ENCODE data around the gene WDR37. TPM values are rescaled to one million over a fixed set of nuclear protein-coding genes. Genes with fewer than 3 reads are reported as not detected.
A peak's percentile ranks its signal among the peaks of the same experiment; 100 is the strongest.
"Not testable (repeated sequence)": the region's sequence is repeated elsewhere in the genome, so short reads cannot be mapped to it uniquely, and the experiment has no call there.

WDR37 gene
- total RNA-seq, 1 donor from 2014 or later, result 12.5 TPM

GRCh38 chr10:1037098-1037497, 19.1 kb upstream of the WDR37 start:
- no peaks in the 10 kb centered on the region for H3K27me3 ChIP-seq (ENCODE audit: control insufficient read depth in 3 of 3, insufficient read depth in 3 of 3, low read length in 3 of 3)
- peaks cover 29 to 42% (median 42%) of the 10 kb centered on the region in 3 donors for H3K4me1 ChIP-seq (ENCODE audit: control insufficient read depth in 3 of 3, insufficient read depth in 3 of 3, low read length in 3 of 3)
- H3K36me3 ChIP-seq (ENCODE audit: control insufficient read depth in 3 of 3, insufficient read depth in 3 of 3, low read length in 3 of 3), result peaks cover 2 to 20% (median 7%) of the 10 kb centered on the region in 3 donors

GRCh38 chr10:1038769-1039168, 17.4 kb upstream of the WDR37 start:
- Histone ChIP-seq H3K4me1 (ENCODE audit: control insufficient read depth in 3 of 3, insufficient read depth in 3 of 3, low read length in 3 of 3) (peaks cover 35 to 45% (median 43%) of the 10 kb centered on the region in 3 donors), H3K36me3 (ENCODE audit: control insufficient read depth in 3 of 3, insufficient read depth in 3 of 3, low read length in 3 of 3) (peaks cover 7 to 29% (median 12%) of the 10 kb centered on the region in 3 donors)
- not testable (repeated sequence) for H3K27ac ChIP-seq (ENCODE audit: low read depth, low read length); H3K9ac ChIP-seq (ENCODE audit: low read depth in 1 of 3, low read length in 3 of 3); H3K9me3 ChIP-seq (ENCODE audit: control insufficient read depth in 3 of 3, low read length in 3 of 3); H3K4me3 ChIP-seq (ENCODE audit: low read length in 3 of 3); H3K27me3 ChIP-seq (ENCODE audit: control insufficient read depth in 3 of 3, insufficient read depth in 3 of 3, low read length in 3 of 3)

More at GRCh38 chr10:1037098-1037497, 19.1 kb upstream of the WDR37 start:
- H3K9ac ChIP-seq (ENCODE audit: low read depth in 1 of 3, low read length in 3 of 3), result no peak overlapping the region
- H3K27ac ChIP-seq (ENCODE audit: low read depth, low read length), result no peak overlapping the region
- no peak overlapping the region for H3K4me3 ChIP-seq (ENCODE audit: low read length in 3 of 3)
- no peaks in the 10 kb centered on the region for H3K9me3 ChIP-seq (ENCODE audit: control insufficient read depth in 3 of 3, low read length in 3 of 3)

GRCh38 chr10:1040133-1040532, 16.1 kb upstream of the WDR37 start:
- Histone ChIP-seq H3K4me3 (ENCODE audit: low read length in 3 of 3) (no peak overlapping the region), H3K27ac (ENCODE audit: low read depth, low read length) (no peak overlapping the region), H3K4me1 (ENCODE audit: control insufficient read depth in 3 of 3, insufficient read depth in 3 of 3, low read length in 3 of 3) (peaks cover 32 to 48% (median 46%) of the 10 kb centered on the region in 3 donors), H3K9ac (ENCODE audit: low read depth in 1 of 3, low read length in 3 of 3) (no peak overlapping the region), H3K9me3 (ENCODE audit: control insufficient read depth in 3 of 3, low read length in 3 of 3) (no peaks in the 10 kb centered on the region), H3K36me3 (ENCODE audit: control insufficient read depth in 3 of 3, insufficient read depth in 3 of 3, low read length in 3 of 3) (peaks cover 7 to 29% (median 12%) of the 10 kb centered on the region in 3 donors), H3K27me3 (ENCODE audit: control insufficient read depth in 3 of 3, insufficient read depth in 3 of 3, low read length in 3 of 3) (no peaks in the 10 kb centered on the region)

GRCh38 chr10:1041514-1041913, 14.7 kb upstream of the WDR37 start:
- Histone ChIP-seq H3K36me3 (ENCODE audit: control insufficient read depth in 3 of 3, insufficient read depth in 3 of 3, low read length in 3 of 3) (peaks cover 7 to 29% (median 12%) of the 10 kb centered on the region in 3 donors), H3K27ac (ENCODE audit: low read depth, low read length) (no peak overlapping the region), H3K9me3 (ENCODE audit: control insufficient read depth in 3 of 3, low read length in 3 of 3) (no peaks in the 10 kb centered on the region), H3K27me3 (ENCODE audit: control insufficient read depth in 3 of 3, insufficient read depth in 3 of 3, low read length in 3 of 3) (no peaks in the 10 kb centered on the region), H3K4me3 (ENCODE audit: low read length in 3 of 3) (no peak overlapping the region), H3K9ac (ENCODE audit: low read depth in 1 of 3, low read length in 3 of 3) (no peak overlapping the region), H3K4me1 (ENCODE audit: control insufficient read depth in 3 of 3, insufficient read depth in 3 of 3, low read length in 3 of 3) (peaks cover 20 to 45% (median 36%) of the 10 kb centered on the region in 3 donors)

- Histone ChIP-seq H3K27me3 (ENCODE audit: control insufficient read depth in 3 of 3, insufficient read depth in 3 of 3, low read length in 3 of 3) (no peaks in the 10 kb centered on the region), H3K4me3 (ENCODE audit: low read length in 3 of 3) (peak overlapping the region in 2 of 3 donors; percentile 0 to 1), H3K4me1 (ENCODE audit: control insufficient read depth in 3 of 3, insufficient read depth in 3 of 3, low read length in 3 of 3) (peaks cover 27 to 46% (median 33%) of the 10 kb centered on the region in 3 donors), H3K36me3 (ENCODE audit: control insufficient read depth in 3 of 3, insufficient read depth in 3 of 3, low read length in 3 of 3) (peaks cover 12 to 19% (median 14%) of the 10 kb centered on the region in 3 donors), H3K9ac (ENCODE audit: low read depth in 1 of 3, low read length in 3 of 3) (peak overlapping the region in 2 of 3 donors; percentile 63 to 64), H3K9me3 (ENCODE audit: control insufficient read depth in 3 of 3, low read length in 3 of 3) (no peaks in the 10 kb centered on the region), H3K27ac (ENCODE audit: low read depth, low read length) (peak overlapping the region; percentile 62)
Observed at GRCh38 chr10:1043532-1043995, 12.6 kb upstream of the WDR37 start.

GRCh38 chr10:1044146-1044545, 12.0 kb upstream of the WDR37 start:
- Histone ChIP-seq H3K27me3 (ENCODE audit: control insufficient read depth in 3 of 3, insufficient read depth in 3 of 3, low read length in 3 of 3) (no peaks in the 10 kb centered on the region), H3K36me3 (ENCODE audit: control insufficient read depth in 3 of 3, insufficient read depth in 3 of 3, low read length in 3 of 3) (peaks cover 12 to 19% (median 14%) of the 10 kb centered on the region in 3 donors), H3K9me3 (ENCODE audit: control insufficient read depth in 3 of 3, low read length in 3 of 3) (no peaks in the 10 kb centered on the region), H3K9ac (ENCODE audit: low read depth in 1 of 3, low read length in 3 of 3) (peak overlapping the region in 1 of 3 donors; percentile 1), H3K4me3 (ENCODE audit: low read length in 3 of 3) (peak overlapping the region in 1 of 3 donors; percentile 1), H3K4me1 (ENCODE audit: control insufficient read depth in 3 of 3, insufficient read depth in 3 of 3, low read length in 3 of 3) (peaks cover 27 to 43% (median 32%) of the 10 kb centered on the region in 3 donors), H3K27ac (ENCODE audit: low read depth, low read length) (peak overlapping the region; percentile 62)

- peak overlapping the region in 1 of 3 donors; percentile 22 for H3K4me3 ChIP-seq (ENCODE audit: low read length in 3 of 3)
- no peaks in the 10 kb centered on the region for H3K9me3 ChIP-seq (ENCODE audit: control insufficient read depth in 3 of 3, low read length in 3 of 3)
- H3K27ac ChIP-seq (ENCODE audit: low read depth, low read length), result peak overlapping the region; percentile 62
Observed at GRCh38 chr10:1044964-1045363, 11.2 kb upstream of the WDR37 start.

GRCh38 chr10:1045415-1045814, 10.8 kb upstream of the WDR37 start:
- Histone ChIP-seq H3K36me3 (ENCODE audit: control insufficient read depth in 3 of 3, insufficient read depth in 3 of 3, low read length in 3 of 3) (peaks cover 9 to 14% (median 10%) of the 10 kb centered on the region in 3 donors), H3K9me3 (ENCODE audit: control insufficient read depth in 3 of 3, low read length in 3 of 3) (no peaks in the 10 kb centered on the region), H3K27me3 (ENCODE audit: control insufficient read depth in 3 of 3, insufficient read depth in 3 of 3, low read length in 3 of 3) (no peaks in the 10 kb centered on the region), H3K4me1 (ENCODE audit: control insufficient read depth in 3 of 3, insufficient read depth in 3 of 3, low read length in 3 of 3) (peaks cover 31 to 46% (median 32%) of the 10 kb centered on the region in 3 donors), H3K9ac (ENCODE audit: low read depth in 1 of 3, low read length in 3 of 3) (peak overlapping the region in 1 of 3 donors; percentile 35), H3K4me3 (ENCODE audit: low read length in 3 of 3) (peak overlapping the region in 2 of 3 donors; percentile 30 to 55), H3K27ac (ENCODE audit: low read depth, low read length) (peak overlapping the region; percentile 62)

More at GRCh38 chr10:1044964-1045363, 11.2 kb upstream of the WDR37 start:
- peaks cover 27 to 43% (median 28%) of the 10 kb centered on the region in 3 donors for H3K4me1 ChIP-seq (ENCODE audit: control insufficient read depth in 3 of 3, insufficient read depth in 3 of 3, low read length in 3 of 3)
- H3K9ac ChIP-seq (ENCODE audit: low read depth in 1 of 3, low read length in 3 of 3), result peak overlapping the region in 1 of 3 donors; percentile 35
- H3K36me3 ChIP-seq (ENCODE audit: control insufficient read depth in 3 of 3, insufficient read depth in 3 of 3, low read length in 3 of 3), result peaks cover 12 to 18% (median 14%) of the 10 kb centered on the region in 3 donors
- no peaks in the 10 kb centered on the region for H3K27me3 ChIP-seq (ENCODE audit: control insufficient read depth in 3 of 3, insufficient read depth in 3 of 3, low read length in 3 of 3)

- Histone ChIP-seq H3K27me3 (ENCODE audit: control insufficient read depth in 3 of 3, insufficient read depth in 3 of 3, low read length in 3 of 3) (no peaks in the 10 kb centered on the region), H3K4me1 (ENCODE audit: control insufficient read depth in 3 of 3, insufficient read depth in 3 of 3, low read length in 3 of 3) (peaks cover 39 to 49% (median 42%) of the 10 kb centered on the region in 3 donors), H3K27ac (ENCODE audit: low read depth, low read length) (peak overlapping the region; percentile 99), H3K4me3 (ENCODE audit: low read length in 3 of 3) (peak overlapping the region; percentile 91 to 99 (median 99)), H3K36me3 (ENCODE audit: control insufficient read depth in 3 of 3, insufficient read depth in 3 of 3, low read length in 3 of 3) (peaks cover 9 to 21% (median 17%) of the 10 kb centered on the region in 3 donors), H3K9me3 (ENCODE audit: control insufficient read depth in 3 of 3, low read length in 3 of 3) (no peaks in the 10 kb centered on the region), H3K9ac (ENCODE audit: low read depth in 1 of 3, low read length in 3 of 3) (peak overlapping the region; percentile 83 to 91 (median 91))
Observed at GRCh38 chr10:1047937-1048336, 8.2 kb upstream of the WDR37 start.

GRCh38 chr10:1048349-1048731, 7.8 kb upstream of the WDR37 start:
- H3K4me3 ChIP-seq (ENCODE audit: low read length in 3 of 3), result peak overlapping the region; percentile 91 to 99 (median 99)
- H3K9me3 ChIP-seq (ENCODE audit: control insufficient read depth in 3 of 3, low read length in 3 of 3), result no peaks in the 10 kb centered on the region
- peaks cover 10 to 20% (median 18%) of the 10 kb centered on the region in 3 donors for H3K36me3 ChIP-seq (ENCODE audit: control insufficient read depth in 3 of 3, insufficient read depth in 3 of 3, low read length in 3 of 3)
- H3K27me3 ChIP-seq (ENCODE audit: control insufficient read depth in 3 of 3, insufficient read depth in 3 of 3, low read length in 3 of 3), result no peaks in the 10 kb centered on the region
- H3K4me1 ChIP-seq (ENCODE audit: control insufficient read depth in 3 of 3, insufficient read depth in 3 of 3, low read length in 3 of 3), result peaks cover 37 to 46% (median 38%) of the 10 kb centered on the region in 3 donors
- peak overlapping the region; percentile 83 to 91 (median 91) for H3K9ac ChIP-seq (ENCODE audit: low read depth in 1 of 3, low read length in 3 of 3)
- peak overlapping the region; percentile 99 for H3K27ac ChIP-seq (ENCODE audit: low read depth, low read length)
